PC-3 (cell line): ENCODE measurements around the gene TIRAP. TPM values are rescaled to one million over a fixed set of nuclear protein-coding genes. Genes with fewer than 3 reads are reported as not detected.

Experiments used
- total RNA-seq: library from RNA; depleted of rRNA; stranded (reverse); fragments of >200 nt; gene quantifications from 2 replicates; pipeline ENCODE4 v1.2.3, GENCODE V29; 2014; rRNA removed

The TIRAP gene
- total RNA-seq, 1 experiment from 2014 or later = 8.4 TPM

Other genes starting within 250 kb of the TIRAP start
- gene CDON, start 220.2 kb upstream of the TIRAP start, total RNA-seq = 4.4 and 10.1 TPM in 2 replicates
- gene RPUSD4, start 71.4 kb upstream of the TIRAP start, total RNA-seq = 39.7 and 40.2 TPM in 2 replicates
- 17.0 and 24.3 TPM in 2 replicates for gene FAM118B, start 71.3 kb upstream of the TIRAP start, total RNA-seq
- gene SRPRA, start 14.2 kb upstream of the TIRAP start, total RNA-seq = 140 and 143 TPM in 2 replicates
- gene FOXRED1, start 13.9 kb upstream of the TIRAP start, total RNA-seq = 55.6 and 72.0 TPM in 2 replicates
- 52.6 and 55.1 TPM in 2 replicates for gene DCPS, start 21.0 kb downstream of the TIRAP start, total RNA-seq
- 126 and 148 TPM in 2 replicates for gene ST3GAL4, start 72.6 kb downstream of the TIRAP start, total RNA-seq